CD1c-positive myeloid dendritic cell (primary cell): ENCODE measurements around the gene NAXD.
"Not testable (repeated sequence)": the region's sequence is repeated elsewhere in the genome, so short reads cannot be mapped to it uniquely, and the experiment has no call there.

Experiments
- DNase-seq: peaks from one replicate; pipeline ENCODE4 v3.0.0-alpha.2; 2016; ENCODE audit errors: extremely low spot score

Gene NAXD

DNA sequence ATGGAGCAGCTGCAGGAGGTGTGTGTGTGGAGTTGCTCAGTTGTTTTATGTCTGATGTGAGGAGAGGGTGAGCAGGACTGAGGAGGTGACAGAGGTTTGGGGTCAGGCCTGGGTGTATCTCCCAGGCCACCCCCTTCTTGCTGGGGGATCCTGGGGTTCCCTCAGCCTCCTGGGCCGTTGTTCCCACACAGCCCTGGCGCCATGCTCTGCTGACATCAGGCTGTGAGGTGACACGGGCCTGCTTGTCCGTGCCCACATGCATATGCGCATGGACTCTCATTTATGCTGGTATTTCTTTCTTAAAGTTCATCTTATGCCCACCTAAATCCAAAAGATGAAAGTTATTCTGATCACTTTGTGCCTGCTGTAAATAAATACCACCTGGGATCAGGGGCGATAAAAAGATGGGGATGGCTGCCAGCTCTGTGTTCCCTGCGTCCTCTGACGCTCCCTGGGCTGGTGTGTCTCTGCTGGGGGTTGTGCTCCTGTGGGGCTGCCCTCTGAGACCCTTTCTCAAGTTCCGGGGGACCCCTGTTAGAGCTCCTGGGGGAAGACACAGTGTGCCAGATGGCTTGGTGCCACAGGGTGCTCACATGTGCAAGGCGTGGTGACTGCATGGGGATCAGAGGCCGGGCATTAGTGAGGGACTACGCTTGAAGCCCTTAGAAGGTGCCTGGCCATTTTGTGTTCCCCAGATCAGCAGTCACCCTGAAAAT, 12.6 kb downstream of the NAXD start:
- no peak for DNase-seq

GRCh38 chr13:110628477-110628793, 13.1 kb downstream of the NAXD start:
- no peak for DNase-seq

DNA sequence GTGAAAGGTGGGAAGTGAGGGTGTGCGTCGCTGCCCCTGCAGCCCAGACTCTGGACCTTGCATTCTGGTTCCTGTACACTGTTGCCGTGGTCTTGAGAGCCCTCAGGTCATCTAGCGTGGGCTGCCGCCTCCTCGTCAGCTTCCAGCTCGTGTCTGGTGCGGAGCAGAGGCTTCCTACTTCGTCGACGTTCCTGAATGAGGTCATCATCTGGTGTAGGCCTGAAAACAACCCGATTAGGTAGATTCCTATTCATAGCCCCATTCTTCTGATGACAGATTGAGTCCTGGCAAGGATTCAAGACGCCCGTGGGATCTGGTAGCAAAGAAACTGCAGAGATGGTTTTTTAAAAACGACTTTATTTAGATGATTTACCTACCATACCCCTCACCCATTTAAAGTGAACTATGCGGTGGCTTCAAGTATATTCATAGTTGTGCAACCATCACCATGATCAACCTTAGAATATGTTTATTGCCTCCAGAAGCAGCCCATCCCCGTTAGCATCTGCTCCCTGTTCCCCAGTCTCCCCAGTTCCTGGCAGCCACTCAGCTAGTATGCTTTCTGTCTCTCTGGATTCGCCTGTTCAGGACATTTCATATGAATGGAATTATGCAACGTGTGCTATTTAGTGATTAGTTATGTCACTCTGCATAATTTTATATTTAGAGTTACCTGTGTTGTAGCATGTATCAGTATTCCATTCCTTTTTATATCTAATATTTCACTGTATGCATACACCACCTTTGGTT, 13.8 kb downstream of the NAXD start:
- DNase-seq = no peak

GRCh38 chr13:110629735-110630134, 14.4 kb downstream of the NAXD start:
- DNase-seq = no peak

DNA sequence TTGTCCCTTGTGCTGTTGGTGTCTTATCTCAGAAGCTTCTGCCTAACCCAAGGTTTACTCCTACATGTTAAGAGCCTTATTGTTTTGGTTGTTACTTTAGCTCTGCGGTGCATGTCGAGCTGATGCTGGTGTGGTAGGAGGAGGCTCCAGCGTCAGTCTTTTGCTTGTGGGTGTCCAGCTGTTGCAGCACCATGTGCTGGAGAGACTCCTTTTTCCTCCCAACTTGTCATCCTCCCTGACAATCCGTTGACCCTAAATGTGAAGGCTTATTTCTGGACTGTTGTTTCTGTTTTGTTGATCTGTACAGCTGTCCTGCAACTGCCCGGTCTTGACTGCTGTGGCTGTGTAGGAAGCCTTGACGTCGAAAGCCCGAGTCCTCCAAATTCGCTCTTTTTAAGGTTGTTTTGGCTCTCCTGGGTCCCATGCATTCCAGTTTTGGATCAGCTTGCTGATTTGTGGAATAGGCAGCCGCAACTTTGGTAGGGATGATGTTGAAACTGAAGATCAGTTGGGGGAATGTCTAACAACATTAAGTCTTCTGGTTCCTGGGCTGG, 15.3 kb downstream of the NAXD start:
- DNase-seq = no peak

GRCh38 chr13:110632255-110632654, 16.9 kb downstream of the NAXD start:
- DNase-seq = not testable (repeated sequence)

DNA sequence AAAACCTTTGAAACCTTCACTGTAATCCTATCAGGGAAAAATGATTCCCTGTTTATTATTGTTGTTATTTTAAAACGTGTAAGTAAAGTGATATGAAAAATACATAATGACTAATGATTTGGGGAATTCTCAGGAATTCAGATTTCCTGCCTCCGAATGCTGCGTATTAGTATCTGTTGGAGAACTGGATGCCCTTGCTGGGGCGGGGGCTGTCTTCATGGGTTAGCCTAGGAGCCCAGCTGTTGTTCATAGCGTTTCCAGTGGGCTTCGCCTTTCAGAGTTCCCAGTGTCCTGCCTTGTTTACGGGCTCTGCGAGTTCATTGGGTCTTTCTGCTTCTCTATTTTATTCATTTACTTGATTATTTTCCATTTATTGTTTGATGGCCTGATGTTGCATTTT, 18.4 kb downstream of the NAXD start:
- no peak for DNase-seq

DNA sequence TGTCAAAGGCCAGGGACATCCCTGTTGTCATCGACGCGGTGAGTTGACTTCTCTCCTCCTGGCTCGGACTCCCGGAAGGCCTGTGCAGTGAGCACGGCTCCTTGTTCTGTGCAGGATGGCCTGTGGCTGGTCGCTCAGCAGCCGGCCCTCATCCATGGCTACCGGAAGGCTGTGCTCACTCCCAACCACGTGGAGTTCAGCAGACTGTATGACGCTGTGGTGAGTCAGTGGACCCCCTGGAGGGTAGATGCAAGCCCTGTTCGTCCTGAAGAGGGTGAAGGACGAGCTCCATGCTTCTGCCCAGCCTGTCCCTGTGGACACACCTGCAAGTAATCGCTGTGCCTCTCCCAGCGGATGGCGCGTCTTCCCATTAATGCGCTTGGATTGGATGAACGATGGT, 19.2 kb downstream of the NAXD start:
- no peak for DNase-seq

DNA sequence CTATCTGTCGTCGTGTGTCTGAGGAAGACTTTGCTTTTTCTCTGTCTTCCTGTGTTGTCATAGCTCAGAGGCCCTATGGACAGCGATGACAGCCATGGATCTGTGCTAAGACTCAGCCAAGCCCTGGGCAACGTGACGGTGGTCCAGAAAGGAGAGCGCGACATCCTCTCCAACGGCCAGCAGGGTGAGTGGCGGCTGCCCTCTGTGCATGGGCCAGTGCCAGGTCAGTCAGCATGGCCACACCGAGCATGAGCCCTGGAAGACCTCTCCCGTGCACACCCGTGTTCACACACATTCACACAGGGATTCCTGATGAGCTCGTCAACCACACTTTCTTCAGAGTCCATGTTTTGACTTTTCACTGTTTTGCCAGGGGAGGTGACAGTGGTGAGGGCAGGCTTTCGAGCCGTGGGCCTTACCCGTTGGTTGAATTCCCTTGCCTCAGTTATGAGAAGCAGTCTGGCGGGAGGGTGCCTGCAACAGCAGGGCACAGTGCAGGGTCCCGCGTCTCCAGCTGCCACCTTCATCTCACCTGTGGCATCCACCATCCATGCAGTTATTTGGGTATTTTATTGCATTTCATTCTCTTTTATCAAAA, 20.2 kb downstream of the NAXD start:
- no peak for DNase-seq

DNA sequence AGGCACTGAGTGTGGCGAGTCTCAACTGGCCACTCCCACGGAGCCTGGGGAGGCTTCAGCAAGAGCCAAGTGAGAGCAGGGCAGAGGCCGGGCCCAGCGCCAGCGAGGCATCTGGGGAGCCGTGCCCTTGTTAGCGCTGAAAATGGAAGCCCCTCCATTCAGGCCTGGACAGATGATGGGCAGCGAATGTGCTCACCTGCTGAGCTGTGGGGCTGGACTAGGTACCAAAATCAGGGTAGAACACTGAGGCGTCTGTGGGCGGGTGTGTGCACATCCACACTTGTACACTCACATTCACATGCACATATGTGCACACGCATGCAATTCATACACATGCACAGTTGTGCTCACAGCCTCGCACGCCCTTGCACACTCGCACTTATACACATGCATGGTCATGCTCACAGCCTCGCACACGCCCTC, 20.7 kb downstream of the NAXD start:
- no peak for DNase-seq

- DNase-seq = no peak
These were observed 21.4 kb downstream of the NAXD start for GRCh38 chr13:110636701-110637201.

- no peak for DNase-seq
These were observed 21.9 kb downstream of the NAXD start for GRCh38 chr13:110637275-110637674.

DNA sequence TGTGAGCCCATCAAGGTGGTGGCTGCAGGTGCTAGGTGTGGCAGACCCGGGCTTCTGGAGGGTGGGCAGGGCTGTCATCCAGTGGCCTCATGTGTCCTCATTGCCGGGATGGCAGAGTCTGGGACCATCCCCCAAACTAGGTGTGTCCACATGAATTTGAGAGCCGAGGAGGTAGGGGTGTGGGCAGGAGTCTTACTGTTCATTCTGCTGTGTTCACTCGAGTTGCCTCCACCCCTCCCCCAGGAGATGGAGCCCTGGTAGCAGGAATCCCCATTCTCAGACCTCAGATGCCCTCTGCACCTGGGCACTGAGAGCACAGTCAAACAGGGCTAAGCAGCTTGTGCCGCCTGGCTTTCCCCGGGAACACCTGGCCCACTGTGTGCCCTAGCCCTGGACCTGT, 22.4 kb downstream of the NAXD start:
- DNase-seq = no peak

DNA sequence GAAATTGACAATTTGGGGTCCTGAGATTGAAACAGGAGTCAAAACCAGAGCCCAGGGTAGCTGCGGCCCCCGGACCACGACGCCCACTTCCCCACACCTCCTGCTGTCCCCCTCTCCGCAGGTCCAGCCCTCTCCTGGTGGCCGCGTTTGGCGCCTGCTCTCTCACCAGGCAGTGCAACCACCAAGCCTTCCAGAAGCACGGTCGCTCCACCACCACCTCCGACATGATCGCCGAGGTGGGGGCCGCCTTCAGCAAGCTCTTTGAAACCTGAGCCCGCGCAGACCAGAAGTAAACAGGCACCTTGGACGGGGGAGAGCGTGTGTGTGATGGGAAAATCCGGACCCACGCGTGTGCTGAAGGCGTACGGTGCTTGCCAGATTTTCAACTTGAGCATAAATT, 22.9 kb downstream of the NAXD start:
- DNase-seq = no peak

GRCh38 chr13:110638814-110639806, 23.8 kb downstream of the NAXD start:
- no peak for DNase-seq

DNA sequence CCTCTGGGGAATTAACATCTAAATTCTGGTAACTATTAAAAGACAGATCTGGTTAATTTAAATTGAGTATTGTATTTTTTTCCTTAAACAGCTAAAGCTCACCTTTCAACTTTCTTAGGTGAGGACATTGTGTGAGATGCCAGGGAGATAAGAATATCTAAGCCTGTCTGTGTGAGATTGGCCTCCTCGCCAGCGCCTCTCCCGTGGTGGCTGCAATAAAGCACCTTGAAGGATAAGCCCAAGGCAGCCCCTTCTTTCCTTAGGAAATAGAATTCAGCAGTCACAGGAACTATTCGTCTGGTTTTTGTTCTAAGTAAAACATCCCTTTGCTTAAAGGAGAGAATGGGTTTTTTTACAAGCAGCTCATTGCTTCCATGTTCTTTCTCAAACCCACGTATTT, 24.6 kb downstream of the NAXD start:
- DNase-seq = no peak

- DNase-seq = no peak
These were observed 25.3 kb downstream of the NAXD start for GRCh38 chr13:110640591-110641029.

DNA sequence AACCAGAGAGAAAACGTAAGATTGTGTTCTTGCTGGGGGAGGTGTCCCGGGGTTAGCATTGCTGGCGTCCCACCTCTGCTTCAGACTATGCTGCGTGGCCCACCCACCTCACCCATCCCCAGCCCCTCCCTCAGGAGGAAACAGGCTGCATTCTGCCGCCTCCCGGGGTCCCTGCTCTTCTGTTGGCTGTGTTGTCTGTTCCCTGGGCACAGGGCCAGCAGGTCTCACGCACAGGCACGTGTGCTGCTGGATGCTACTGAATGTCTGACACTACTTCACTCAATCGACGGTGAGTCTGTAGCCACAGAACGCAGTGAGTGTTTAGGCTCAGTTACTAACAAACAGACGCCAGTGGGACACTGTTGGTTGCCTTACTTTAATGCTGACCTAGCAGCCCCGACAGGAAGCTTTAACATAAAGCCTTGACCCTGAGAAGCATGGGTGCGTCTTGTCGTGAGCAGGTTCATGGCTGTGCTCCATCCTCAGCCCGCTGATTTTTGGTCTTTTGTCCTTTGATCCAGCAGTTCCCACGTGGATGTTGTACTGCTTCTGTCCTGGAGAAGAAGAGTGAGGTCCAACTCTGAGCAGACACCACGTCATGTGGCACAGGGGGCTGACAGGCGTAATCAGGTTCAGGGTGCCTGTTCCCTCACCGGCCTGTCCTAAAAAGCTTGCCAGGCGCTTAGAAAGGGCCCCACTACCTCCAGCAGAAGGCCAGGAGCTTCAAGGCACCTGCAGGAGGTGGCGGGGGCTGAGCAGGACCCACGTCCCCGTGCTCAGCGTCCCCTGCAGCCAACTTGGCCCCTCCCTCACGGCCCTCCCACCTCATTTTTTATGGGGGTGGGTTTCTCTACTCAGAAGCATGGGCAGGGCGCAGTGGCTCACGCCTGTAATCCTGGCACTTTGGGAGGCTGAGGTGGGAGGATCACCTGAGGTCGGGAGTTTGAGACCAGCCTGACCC, 26.0 kb downstream of the NAXD start:
- no peak for DNase-seq

- no peak for DNase-seq
These were observed 27.1 kb downstream of the NAXD start for GRCh38 chr13:110642291-110642981.

DNA sequence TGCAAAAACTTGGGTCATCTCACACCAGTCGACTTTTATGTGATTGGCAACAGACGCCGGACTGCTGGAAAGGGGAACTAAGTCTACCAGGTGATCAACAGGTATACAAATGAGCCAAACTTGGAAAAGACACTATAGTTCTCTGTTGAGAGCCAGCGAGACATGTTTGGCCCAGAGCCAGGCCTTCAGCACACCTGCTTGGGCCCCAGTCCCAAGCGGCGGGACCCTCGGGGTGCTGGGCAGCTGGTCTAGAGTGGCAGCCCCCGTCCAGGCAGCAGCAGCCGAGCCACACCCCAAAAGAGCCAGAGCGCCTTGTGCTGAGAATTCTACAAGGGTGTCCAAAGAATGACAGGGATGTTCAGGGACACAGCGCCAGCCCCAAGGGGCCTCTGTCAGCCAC, 28.0 kb downstream of the NAXD start:
- DNase-seq = no peak
